ENCODE measurements around the gene CLRN3. TPM values are rescaled to one million over a fixed set of nuclear protein-coding genes. Genes with fewer than 3 reads are reported as not detected.

The CLRN3 gene
- total and polyA plus RNA-seq, 8 donors: 0.18 to 0.84 (median 0.50) TPM; not detected in 2

DNA sequence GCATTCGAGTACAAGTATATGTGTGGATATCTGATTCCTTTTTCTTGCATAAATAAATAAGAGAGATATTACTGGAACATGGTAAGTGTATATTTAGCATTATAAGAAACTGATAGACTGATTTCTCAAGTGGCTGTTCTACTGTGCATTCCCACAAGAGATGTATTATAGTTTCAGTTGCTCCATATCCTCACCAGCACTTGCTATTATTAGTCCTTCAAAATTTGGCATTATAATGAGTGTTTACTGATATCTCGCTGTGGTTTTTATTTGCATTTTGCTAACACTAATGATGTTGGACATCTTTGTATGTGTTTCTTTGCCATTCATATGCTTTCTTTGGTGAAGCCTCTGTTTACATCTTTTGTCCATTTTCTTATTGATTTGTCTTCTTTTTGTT lies 4.4 kb upstream of the CLRN3 start:
- WGBS, 2 donors: 71 to 72% methylated on average over 2 of the region's 2 CpGs
- no peaks in the 10 kb centered on the region for H3K4me1 ChIP-seq
- H3K27ac ChIP-seq: no peak overlapping the region
- no peaks in the 10 kb centered on the region for H3K36me3 ChIP-seq
- peaks cover 0 to 3% (median 0%) of the 10 kb centered on the region in 4 donors for H3K27me3 ChIP-seq
- H3K4me3 ChIP-seq: no peak overlapping the region
- intact Hi-C loops (cut with DNase I): no loop called here
- no peaks in the 10 kb centered on the region for H3K9me3 ChIP-seq
- TF ChIP-seq, protein P1, sequence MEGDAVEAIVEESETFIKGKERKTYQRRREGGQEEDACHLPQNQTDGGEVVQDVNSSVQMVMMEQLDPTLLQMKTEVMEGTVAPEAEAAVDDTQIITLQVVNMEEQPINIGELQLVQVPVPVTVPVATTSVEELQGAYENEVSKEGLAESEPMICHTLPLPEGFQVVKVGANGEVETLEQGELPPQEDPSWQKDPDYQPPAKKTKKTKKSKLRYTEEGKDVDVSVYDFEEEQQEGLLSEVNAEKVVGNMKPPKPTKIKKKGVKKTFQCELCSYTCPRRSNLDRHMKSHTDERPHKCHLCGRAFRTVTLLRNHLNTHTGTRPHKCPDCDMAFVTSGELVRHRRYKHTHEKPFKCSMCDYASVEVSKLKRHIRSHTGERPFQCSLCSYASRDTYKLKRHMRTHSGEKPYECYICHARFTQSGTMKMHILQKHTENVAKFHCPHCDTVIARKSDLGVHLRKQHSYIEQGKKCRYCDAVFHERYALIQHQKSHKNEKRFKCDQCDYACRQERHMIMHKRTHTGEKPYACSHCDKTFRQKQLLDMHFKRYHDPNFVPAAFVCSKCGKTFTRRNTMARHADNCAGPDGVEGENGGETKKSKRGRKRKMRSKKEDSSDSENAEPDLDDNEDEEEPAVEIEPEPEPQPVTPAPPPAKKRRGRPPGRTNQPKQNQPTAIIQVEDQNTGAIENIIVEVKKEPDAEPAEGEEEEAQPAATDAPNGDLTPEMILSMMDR (IDR thresholded peaks at IDR 0.05): no peak
- FAIRE-seq (no peak), ATAC-seq (no peak), DNase-seq (no peak)

GRCh38 chr10:127896590-127896989 lies 3.8 kb upstream of the CLRN3 start:
- Histone ChIP-seq H3K27ac (no peak overlapping the region), H3K27me3 (peaks cover 0 to 3% (median 0%) of the 10 kb centered on the region in 4 donors), H3K36me3 (no peaks in the 10 kb centered on the region), H3K4me3 (no peak overlapping the region), H3K9me3 (no peaks in the 10 kb centered on the region), H3K4me1 (no peaks in the 10 kb centered on the region)
- DNase-seq (no peak), ATAC-seq (no peak), FAIRE-seq (peak; percentile 34)
- TF ChIP-seq, protein P1 (IDR thresholded peaks at IDR 0.05): no peak
- intact Hi-C loops (cut with DNase I): no loop called here

- Histone ChIP-seq H3K27me3 (peaks cover 0 to 3% (median 0%) of the 10 kb centered on the region in 4 donors), H3K4me1 (no peaks in the 10 kb centered on the region), H3K9me3 (no peaks in the 10 kb centered on the region), H3K36me3 (no peaks in the 10 kb centered on the region), H3K4me3 (no peak overlapping the region), H3K27ac (no peak overlapping the region)
- ATAC-seq (no peak), FAIRE-seq (no peak), DNase-seq (no peak)
- intact Hi-C loops (cut with DNase I): no loop called here
- TF ChIP-seq, protein P1 (IDR thresholded peaks at IDR 0.05): no peak
- 46 to 57% methylated on average over 1 of the region's 1 CpG for WGBS, 2 donors
Observed at GRCh38 chr10:127894146-127894545, 1.4 kb upstream of the CLRN3 start.

- Histone ChIP-seq H3K9me3 (no peaks in the 10 kb centered on the region), H3K27me3 (no peaks in the 10 kb centered on the region), H3K27ac (no peak overlapping the region), H3K4me1 (no peaks in the 10 kb centered on the region), H3K4me3 (no peak overlapping the region), H3K36me3 (no peaks in the 10 kb centered on the region)
- ATAC-seq: no peak
- 77% methylated on average over 3 of the region's 3 CpGs for WGBS, 2 donors
- intact Hi-C loops (cut with DNase I): no loop called here
- no peak for DNase-seq
- TF ChIP-seq, protein P1 (IDR thresholded peaks at IDR 0.05): no peak
- FAIRE-seq: no peak
Observed at GRCh38 chr10:127890832-127891334, 1.9 kb downstream of the CLRN3 start.

DNA sequence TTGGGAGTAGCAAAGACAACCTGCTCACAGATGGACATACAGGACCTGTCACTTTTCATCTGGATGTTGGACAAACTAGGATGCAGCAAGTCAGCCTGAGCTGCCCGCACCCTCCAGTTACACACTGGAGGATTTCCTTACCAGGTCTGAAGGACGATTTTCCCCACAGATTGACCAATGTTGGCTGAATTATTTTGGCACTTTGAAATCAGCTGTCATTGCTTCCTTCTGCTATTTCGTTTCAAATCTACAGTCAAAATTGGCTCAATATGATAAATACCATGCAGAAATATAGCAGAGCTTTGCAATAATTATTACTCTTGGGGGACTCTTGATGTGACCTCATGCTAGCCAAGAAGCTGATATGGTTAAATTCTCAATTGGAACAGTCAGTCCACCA lies 2.5 kb downstream of the CLRN3 start:
- no peak for FAIRE-seq
- intact Hi-C loops (cut with DNase I): no loop called here
- H3K4me1 ChIP-seq: no peaks in the 10 kb centered on the region
- H3K27ac ChIP-seq: no peak overlapping the region
- H3K36me3 ChIP-seq: no peaks in the 10 kb centered on the region
- no peak overlapping the region for H3K4me3 ChIP-seq
- no peaks in the 10 kb centered on the region for H3K9me3 ChIP-seq
- TF ChIP-seq, protein P1 (IDR thresholded peaks at IDR 0.05): no peak
- H3K27me3 ChIP-seq: no peaks in the 10 kb centered on the region
- ATAC-seq: no peak
- 47 to 52% methylated on average over 3 of the region's 3 CpGs for WGBS, 2 donors
- DNase-seq: no peak

Measured in pancreas (tissue), 10 donors.